Omental fat pad (tissue), 4 donors: Measurements from ENCODE around the gene RAB4B. TPM values are rescaled to one million over a fixed set of nuclear protein-coding genes. Genes with fewer than 3 reads are reported as not detected.
A peak's percentile ranks its signal among the peaks of the same experiment; 100 is the strongest.
"Not testable (repeated sequence)": the region's sequence is repeated elsewhere in the genome, so short reads cannot be mapped to it uniquely, and the experiment has no call there.

ENCODE experiments used
- ATAC-seq: fragments of 150-250 bp; one replicate; pipeline ENCODE4 v1.9.1; 2016; ENCODE audit warnings: mild to moderate bottlenecking, moderate library complexity; ENCODE audit not compliant: low FRiP score
- DNase-seq: peaks from one replicate; pipeline ENCODE4 v3.0.0-alpha.2; 2019; ENCODE audit warnings: low spot score
- CTCF ChIP-seq, 3 donors: fragments of 450-650 bp; IDR thresholded peaks; one replicate each; pipeline ENCODE4 v1.5.1; 2016 to 2017; ENCODE audit warnings: antibody characterized with exemption in 3 of 3, mild to moderate bottlenecking in 3 of 3, moderate library complexity in 2 of 3
- total RNA-seq, 4 donors: library from RNA; depleted of rRNA; stranded (reverse); fragments of >200 nt; gene quantifications; one replicate each; pipeline ENCODE4 v1.1.0, GENCODE V29; 2016

The RAB4B gene
- 10 to 100 TPM; 20.0 to 37.0 (median 21.7) TPM for total RNA-seq

- ATAC-seq (peak; percentile 95), DNase-seq (peak; percentile 99)
- no peak for TF ChIP-seq CTCF (IDR thresholded peaks at IDR 0.05)
These were observed at the start of gene RAB4B for GRCh38 chr19:40777937-40778705. Gene RAB4B (plus strand): TSS chr19:40778247. CDS start chr19:40778376, 129 bp downstream.

- not testable (repeated sequence) for DNase-seq, ATAC-seq
These were observed 48.0 kb upstream of the RAB4B start for GRCh38 chr19:40730065-40730464.

GRCh38 chr19:40732304-40732703 lies 45.7 kb upstream of the RAB4B start:
- DNase-seq, ATAC-seq: not testable (repeated sequence)

- DNase-seq (no peak), ATAC-seq (peak; percentile 22)
- no peak for TF ChIP-seq CTCF (IDR thresholded peaks at IDR 0.05)
These were observed 44.9 kb upstream of the RAB4B start for GRCh38 chr19:40733149-40733548.

GRCh38 chr19:40735013-40735771 lies 42.9 kb upstream of the RAB4B start:
- ATAC-seq (no peak), DNase-seq (no peak)
- TF ChIP-seq CTCF (IDR thresholded peaks at IDR 0.05), result no peak

GRCh38 chr19:40736661-40737060 lies 41.4 kb upstream of the RAB4B start:
- TF ChIP-seq CTCF (IDR thresholded peaks at IDR 0.05), result no peak
- ATAC-seq (no peak), DNase-seq (no peak)

- DNase-seq, result no peak
- no peak for ATAC-seq
- no peak for TF ChIP-seq CTCF (IDR thresholded peaks at IDR 0.05)
These were observed 40.9 kb upstream of the RAB4B start for GRCh38 chr19:40737102-40737644.
